Type B pancreatic cell (in vitro differentiated cells): ENCODE results near the gene FEZF1. TPM values are rescaled to one million over a fixed set of nuclear protein-coding genes. Genes with fewer than 3 reads are reported as not detected.

Source experiments
- DNase-seq: peaks from one replicate; pipeline ENCODE4 v3.0.0; 2021; ENCODE audit warnings: mixed read lengths; ENCODE audit not compliant: unreplicated experiment; ENCODE audit errors: extremely low spot score
- H3K27ac Mint-ChIP-seq: 2 replicates; pipeline ENCODE4 v1.8.0; 2021; ENCODE audit warnings: mild to moderate bottlenecking, mixed read lengths
- H3K27me3 Mint-ChIP-seq: 2 replicates; pipeline ENCODE4 v1.8.0; 2021; ENCODE audit warnings: mixed read lengths
- H3K36me3 Mint-ChIP-seq: 2 replicates; pipeline ENCODE4 v1.8.0; 2021; ENCODE audit warnings: mixed read lengths
- H3K4me1 Mint-ChIP-seq: one replicate; pipeline ENCODE4 v1.8.0; 2021; ENCODE audit warnings: mixed read lengths; ENCODE audit not compliant: unreplicated experiment
- H3K4me3 Mint-ChIP-seq: 2 replicates; pipeline ENCODE4 v1.8.0; 2021; ENCODE audit warnings: mild to moderate bottlenecking, mixed read lengths
- H3K9me3 Mint-ChIP-seq: 2 replicates; pipeline ENCODE4 v1.8.0; 2021; ENCODE audit warnings: mixed read lengths
- total RNA-seq: library from RNA; stranded (reverse); gene quantifications from 2 replicates; pipeline ENCODE4 v1.2.1, GENCODE V29; 2021; ENCODE audit warnings: low replicate concordance
- TF ChIP-seq, protein P1 (sequence below): fragments of 200-600 bp; sonication (generic); conservative IDR thresholded peaks from 2 replicates; pipeline ENCODE4 v1.5.0; 2021; ENCODE audit warnings: antibody characterized with exemption, mild to moderate bottlenecking

FEZF1 gene
- total RNA-seq, 1 donor from 2014 or later: not detected

DNA sequence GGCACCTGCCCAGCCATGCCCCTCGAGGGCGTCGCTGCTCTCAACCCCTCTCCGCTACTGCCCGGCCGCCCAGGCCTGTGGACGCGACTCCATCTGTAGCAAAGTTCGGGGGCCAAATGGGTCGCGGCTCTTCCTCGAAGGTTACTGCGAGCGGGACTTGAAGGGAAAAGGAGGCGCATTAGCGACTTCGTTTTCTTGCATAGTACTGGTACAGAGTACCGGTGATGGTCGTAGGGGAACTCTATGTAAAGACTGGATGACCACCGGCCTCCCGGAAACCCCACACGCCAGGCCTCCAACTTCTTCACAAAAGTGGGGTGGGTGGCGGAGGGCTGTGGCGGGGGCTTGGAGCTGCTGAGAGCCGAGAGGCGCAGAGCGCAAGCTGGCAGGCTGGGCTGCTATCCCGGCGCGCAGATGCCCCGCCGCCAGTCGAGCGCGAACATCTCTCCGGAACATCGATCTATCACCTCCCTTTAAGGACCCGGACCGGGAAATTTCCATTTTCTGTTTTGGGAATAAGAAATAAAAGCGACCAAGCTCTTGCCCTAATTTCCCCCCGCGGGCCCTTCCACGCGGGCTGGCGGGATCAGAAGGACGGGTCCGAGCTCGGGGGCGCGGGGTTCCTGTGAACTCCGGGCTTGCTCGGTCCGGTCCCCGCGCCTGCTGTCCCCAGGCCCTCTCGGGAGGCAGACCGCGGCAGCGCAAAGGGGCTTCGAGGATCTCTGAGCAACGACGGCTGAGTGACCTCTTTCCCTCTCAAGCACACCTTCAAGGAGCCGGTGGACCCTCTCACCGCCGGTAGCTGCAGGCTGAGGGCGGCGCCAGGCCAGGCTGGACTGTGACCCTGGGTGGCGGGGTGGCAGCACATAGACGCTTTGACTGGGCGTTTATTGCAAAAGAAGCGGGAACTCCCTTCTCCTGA is 12.2 kb upstream of the FEZF1 start:
- DNase-seq: peak; percentile 67
- Mint-ChIP-seq H3K27me3 (peaks cover 96% of the 10 kb centered on the region), H3K9me3 (no peaks in the 10 kb centered on the region), H3K36me3 (no peaks in the 10 kb centered on the region), H3K27ac (no peak overlapping the region), H3K4me1 (peaks cover 5% of the 10 kb centered on the region), H3K4me3 (peak overlapping the region; percentile 53)
- TF ChIP-seq, protein P1, sequence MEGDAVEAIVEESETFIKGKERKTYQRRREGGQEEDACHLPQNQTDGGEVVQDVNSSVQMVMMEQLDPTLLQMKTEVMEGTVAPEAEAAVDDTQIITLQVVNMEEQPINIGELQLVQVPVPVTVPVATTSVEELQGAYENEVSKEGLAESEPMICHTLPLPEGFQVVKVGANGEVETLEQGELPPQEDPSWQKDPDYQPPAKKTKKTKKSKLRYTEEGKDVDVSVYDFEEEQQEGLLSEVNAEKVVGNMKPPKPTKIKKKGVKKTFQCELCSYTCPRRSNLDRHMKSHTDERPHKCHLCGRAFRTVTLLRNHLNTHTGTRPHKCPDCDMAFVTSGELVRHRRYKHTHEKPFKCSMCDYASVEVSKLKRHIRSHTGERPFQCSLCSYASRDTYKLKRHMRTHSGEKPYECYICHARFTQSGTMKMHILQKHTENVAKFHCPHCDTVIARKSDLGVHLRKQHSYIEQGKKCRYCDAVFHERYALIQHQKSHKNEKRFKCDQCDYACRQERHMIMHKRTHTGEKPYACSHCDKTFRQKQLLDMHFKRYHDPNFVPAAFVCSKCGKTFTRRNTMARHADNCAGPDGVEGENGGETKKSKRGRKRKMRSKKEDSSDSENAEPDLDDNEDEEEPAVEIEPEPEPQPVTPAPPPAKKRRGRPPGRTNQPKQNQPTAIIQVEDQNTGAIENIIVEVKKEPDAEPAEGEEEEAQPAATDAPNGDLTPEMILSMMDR: no peak

DNA sequence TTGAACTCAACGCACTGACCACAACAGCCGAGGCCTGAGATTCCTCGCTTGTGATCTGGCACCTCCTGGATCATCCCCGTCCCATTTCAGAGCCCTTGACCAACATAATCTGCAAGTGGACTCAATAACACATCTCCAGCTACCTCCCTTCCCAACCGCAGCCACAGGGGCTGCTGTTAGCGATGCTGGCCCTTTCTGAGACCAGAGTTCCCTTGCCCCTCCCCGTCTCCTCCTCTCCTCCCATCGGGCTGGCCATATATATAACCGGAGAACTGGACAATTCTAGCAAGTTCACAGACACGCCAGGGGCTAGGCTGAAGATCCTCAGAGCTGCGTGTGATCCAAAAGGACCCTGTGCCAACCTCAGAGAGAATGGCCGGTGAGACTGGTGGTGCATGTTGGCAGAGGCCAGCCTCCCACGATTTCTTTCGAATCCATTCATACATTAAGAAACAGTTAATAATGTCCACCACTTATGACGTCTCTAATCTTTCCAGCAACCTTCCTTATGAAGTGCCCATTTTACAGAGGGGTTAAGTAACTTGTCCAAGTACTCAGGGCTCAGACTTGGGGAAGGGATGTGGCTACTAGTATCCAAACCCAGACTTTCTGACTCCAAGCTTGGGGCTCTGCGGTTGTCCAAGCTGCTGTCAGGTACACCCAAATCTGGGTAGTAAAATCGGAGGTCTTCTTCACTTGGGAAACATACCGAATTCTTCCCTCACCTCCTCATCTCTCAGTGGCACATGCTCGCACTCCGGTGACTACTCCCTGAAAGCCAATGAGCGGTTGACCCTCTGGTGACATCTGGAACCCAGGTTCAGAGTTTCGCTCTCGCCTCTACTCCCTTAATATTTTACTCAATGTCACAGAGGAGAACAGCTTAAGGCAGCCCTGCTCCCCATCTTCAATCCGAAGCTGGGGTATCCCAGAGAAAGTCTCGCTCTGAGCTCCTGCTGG is 11.2 kb upstream of the FEZF1 start:
- H3K27ac Mint-ChIP-seq: no peak overlapping the region
- DNase-seq: no peak
- peak overlapping the region; percentile 17 for H3K4me3 Mint-ChIP-seq
- H3K36me3 Mint-ChIP-seq: no peaks in the 10 kb centered on the region
- H3K27me3 Mint-ChIP-seq: peaks cover 97% of the 10 kb centered on the region
- no peaks in the 10 kb centered on the region for H3K9me3 Mint-ChIP-seq
- TF ChIP-seq, protein P1: no peak
- peaks cover 13% of the 10 kb centered on the region for H3K4me1 Mint-ChIP-seq

DNA sequence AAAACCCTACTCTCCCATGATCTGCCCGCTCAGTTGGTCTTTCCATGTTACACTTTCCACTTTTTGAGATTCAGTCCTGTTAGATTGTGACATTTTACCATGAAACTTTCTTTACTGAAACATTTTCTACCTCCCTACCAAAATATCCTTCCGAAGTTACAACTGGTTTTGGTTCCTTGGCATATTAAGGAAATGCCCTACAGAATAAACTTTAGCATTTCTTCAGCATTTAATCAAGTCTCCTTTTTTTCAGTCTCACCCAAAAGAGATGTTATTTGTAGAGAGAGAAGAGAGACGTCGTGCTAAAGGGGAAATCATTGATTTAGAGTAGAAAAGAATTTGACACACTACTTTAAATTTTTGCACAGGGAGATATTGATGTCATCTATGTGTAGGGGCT is 9.7 kb upstream of the FEZF1 start:
- Mint-ChIP-seq H3K27ac (no peak overlapping the region), H3K9me3 (no peaks in the 10 kb centered on the region), H3K36me3 (no peaks in the 10 kb centered on the region)

DNA sequence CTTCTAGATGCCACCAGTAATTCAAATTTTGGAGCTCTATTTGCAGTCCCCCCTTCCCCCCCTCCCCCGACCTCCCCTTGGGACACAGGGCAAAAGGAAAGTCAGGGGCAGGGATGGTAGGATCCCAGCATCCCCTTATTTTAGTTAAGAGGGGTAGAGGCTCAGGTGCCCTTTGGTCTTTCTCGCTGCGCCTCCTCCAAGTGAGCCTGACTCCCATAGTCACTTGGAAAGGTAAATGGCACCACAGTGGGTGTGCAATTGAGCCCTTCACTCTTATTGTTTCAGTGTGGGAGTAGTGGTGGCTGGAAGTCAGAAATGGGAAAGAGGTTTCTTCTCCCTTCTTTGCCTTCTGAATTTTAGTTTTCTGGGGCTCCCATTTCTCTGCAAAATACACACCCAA is 8.2 kb upstream of the FEZF1 start:
- Mint-ChIP-seq H3K4me1 (peaks cover 13% of the 10 kb centered on the region), H3K27ac (no peak overlapping the region), H3K36me3 (no peaks in the 10 kb centered on the region), H3K27me3 (peaks cover 98% of the 10 kb centered on the region), H3K9me3 (no peaks in the 10 kb centered on the region), H3K4me3 (no peak overlapping the region)
- no peak for DNase-seq
- TF ChIP-seq, protein P1: no peak

More for the DNA sequence above, 9.7 kb upstream of the FEZF1 start:
- H3K4me1 Mint-ChIP-seq: peaks cover 13% of the 10 kb centered on the region
- no peak for DNase-seq
- H3K27me3 Mint-ChIP-seq: peaks cover 99% of the 10 kb centered on the region
- TF ChIP-seq, protein P1: no peak
- no peak overlapping the region for H3K4me3 Mint-ChIP-seq

DNA sequence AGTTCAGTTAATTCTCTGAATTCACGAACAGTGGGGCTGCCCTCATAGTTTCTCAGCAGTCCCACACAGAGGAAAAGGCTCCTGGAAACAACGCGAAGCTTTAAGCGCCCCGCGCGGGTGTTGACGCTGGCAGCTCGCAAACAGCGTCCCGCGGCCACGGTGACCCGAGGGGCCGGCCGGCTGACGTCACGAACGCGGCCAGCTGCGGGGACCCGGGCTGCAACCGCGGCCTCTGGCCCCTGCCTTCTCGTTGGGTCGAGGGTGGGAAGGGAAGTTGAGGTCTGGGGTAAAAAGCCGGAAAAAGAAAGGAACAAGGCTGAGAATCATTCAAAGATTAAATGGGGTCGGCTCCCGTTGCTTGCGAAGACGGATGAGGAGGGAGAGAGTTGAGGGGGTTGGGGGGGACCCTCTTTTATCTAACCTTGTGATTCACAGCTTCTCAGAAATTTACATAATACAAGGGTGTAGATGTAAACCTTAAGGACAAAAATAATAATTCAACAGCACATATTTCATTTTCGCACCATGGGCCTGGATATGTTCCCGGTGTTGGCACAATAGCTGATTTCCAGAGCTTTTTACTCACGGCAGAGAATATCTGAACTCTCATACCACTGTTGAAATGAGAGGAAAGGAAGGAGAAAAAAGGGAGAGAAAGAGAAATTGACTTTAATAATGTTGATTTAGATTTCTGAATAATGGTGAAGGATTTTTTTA is 7.3 kb upstream of the FEZF1 start:
- Mint-ChIP-seq H3K27me3 (peaks cover 98% of the 10 kb centered on the region), H3K27ac (no peak overlapping the region), H3K4me1 (peaks cover 13% of the 10 kb centered on the region), H3K9me3 (no peaks in the 10 kb centered on the region), H3K4me3 (no peak overlapping the region), H3K36me3 (no peaks in the 10 kb centered on the region)
- TF ChIP-seq, protein P1: no peak
- DNase-seq: no peak
